ENCODE measurements around the gene PTPN18.

The PTPN18 gene

GRCh38 chr2:130339885-130340745, 15.7 kb upstream of the PTPN18 start:
- no peak for DNase-seq (ENCODE audit: low read depth)

DNA sequence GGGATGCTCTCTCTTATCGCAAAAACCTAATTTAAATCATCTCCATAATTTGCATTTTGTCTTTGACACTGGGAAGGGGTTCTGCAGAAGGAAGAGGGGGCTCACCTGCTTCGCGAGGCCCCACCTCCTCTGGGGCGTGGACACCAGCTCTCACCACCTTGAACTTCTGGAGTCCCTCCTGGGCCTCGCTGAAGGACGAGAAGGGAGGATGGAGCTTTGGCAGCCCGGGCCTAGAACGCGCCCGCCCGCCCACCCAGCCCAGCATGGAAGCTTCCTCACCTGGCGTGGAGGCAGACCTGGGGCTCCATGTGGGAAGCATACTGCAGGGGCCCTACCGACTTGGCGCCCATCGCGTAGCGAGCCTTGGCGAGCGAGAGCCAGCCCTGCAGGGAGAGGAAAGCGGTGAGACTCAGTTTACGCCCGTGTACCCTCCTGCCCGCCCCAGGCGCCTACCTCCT, 14.3 kb upstream of the PTPN18 start:
- DNase-seq (ENCODE audit: low read depth) = no peak

DNA sequence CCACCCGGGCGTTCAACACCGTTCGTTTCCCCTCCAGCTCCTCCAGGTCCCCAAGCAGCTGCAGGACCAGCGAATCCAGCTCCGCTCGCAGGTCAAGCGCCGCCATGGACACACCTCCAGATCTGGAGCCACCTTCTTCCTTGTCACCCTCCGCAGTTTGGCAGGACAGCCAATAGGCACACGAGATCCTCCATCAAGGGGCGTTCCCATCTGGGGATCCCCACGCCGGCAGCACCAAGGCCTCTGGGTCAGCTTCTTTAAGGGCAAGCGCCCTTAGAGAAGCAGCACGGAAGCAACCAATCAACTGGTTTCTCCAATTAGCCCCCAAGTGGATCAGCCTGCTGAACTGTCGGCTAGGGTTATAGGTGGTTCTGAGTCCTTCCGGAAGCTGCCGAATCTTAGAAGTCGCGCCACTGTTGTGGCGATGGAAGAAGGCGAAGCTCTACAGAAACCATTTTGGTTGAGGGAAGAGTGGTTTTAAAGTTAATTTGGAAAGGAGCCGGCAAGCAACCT, 13.8 kb upstream of the PTPN18 start:
- peak; percentile 76 for DNase-seq (ENCODE audit: low read depth)

- DNase-seq (ENCODE audit: low read depth) = peak; percentile 88
Measured at GRCh38 chr2:130342533-130343275, 13.2 kb upstream of the PTPN18 start, which contains the start of gene IMP4. Gene IMP4, plus strand, starts transcription at chr2:130342897. Its CDS starts 36 bp downstream, at chr2:130342933.

- DNase-seq (ENCODE audit: low read depth) = no peak
Measured at GRCh38 chr2:130344578-130344977, 11.3 kb upstream of the PTPN18 start.

DNA sequence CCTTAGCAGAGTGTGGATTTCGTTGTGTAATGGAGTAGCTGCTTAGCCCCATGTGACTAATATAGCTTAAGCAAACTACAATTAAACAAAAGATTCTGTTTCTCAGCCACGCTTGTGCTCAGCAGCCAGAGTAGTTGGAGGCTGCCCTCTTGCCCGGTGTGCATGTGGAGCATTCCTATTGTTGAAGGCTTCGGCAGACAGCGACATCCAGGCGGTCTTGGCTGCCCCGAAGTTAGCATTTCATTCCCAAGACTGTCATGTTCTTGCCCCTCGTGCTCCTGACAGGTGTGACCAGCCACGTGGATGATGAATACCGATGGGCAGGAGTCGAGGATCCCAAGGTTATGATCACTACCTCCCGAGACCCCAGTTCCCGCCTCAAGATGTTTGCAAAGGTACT, 10.8 kb upstream of the PTPN18 start:
- DNase-seq (ENCODE audit: low read depth) = no peak

- DNase-seq (ENCODE audit: low read depth) = no peak
Measured at GRCh38 chr2:130345611-130346010, 10.2 kb upstream of the PTPN18 start.

GRCh38 chr2:130346041-130346740, 9.7 kb upstream of the PTPN18 start:
- DNase-seq (ENCODE audit: low read depth) = no peak

DNA sequence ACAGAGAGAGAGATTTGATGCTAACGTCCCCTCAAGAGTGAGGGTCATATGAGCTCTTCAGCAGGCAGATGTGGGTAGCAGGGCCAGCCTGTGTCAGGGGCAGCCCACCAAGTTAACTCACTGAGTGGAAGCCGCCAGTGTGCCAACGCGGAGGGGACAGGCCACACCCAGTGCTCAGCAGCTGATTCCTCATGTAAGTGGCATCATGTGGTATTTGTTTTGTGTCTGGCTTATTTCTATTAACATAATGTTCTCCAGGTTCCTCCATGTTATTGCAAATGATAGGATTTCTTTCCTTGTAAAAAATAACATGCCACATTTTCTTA, 9.2 kb upstream of the PTPN18 start:
- DNase-seq (ENCODE audit: low read depth) = no peak

- DNase-seq (ENCODE audit: low read depth) = no peak
Measured at GRCh38 chr2:130347220-130347925, 8.5 kb upstream of the PTPN18 start.

DNA sequence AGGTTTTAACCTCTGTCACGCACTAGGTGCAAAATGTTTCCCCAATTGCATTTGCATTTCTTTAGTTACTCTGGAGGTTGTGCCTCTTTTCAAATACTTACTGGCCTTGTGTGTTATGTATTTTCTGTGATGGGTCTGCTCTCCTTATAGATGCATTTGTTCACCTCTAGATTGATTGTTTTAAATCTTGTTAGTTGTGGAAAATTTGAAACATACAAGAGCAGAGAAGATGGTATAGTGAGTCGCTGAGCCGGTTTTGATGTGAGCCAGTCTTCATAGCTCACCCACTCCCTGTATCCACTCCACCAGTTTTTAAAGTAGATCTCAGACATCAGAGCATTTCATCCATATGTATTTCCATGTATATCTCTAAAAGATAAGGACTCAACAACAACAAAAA, 6.7 kb upstream of the PTPN18 start:
- DNase-seq (ENCODE audit: low read depth) = no peak

GRCh38 chr2:130351711-130352110, 4.1 kb upstream of the PTPN18 start:
- no peak for DNase-seq (ENCODE audit: low read depth)

DNA sequence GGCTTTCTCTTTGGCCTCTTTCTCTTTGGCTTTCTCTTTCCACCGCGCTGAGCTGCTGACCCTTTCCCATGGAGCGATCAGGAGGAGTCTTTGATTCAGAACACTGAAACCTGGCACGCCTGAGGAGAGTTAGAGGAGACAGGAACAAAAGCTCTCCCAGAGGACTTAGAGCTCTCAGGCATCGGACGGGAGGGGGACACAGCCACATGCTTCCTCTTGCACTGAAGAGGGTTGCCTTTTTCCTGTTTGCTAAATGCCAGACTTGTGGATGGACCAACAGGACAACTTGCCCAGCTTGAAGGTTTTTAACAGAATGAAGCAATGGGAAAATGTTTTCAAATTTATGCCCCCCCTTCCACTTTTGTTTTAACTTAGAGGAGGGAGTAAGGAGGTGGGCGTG, 3.6 kb upstream of the PTPN18 start:
- DNase-seq (ENCODE audit: low read depth) = no peak

GRCh38 chr2:130353291-130354138, 2.3 kb upstream of the PTPN18 start:
- DNase-seq (ENCODE audit: low read depth) = no peak

- DNase-seq (ENCODE audit: low read depth) = no peak
Measured at GRCh38 chr2:130354139-130354428, 1.8 kb upstream of the PTPN18 start.

- no peak for DNase-seq (ENCODE audit: low read depth)
Measured at GRCh38 chr2:130355172-130355577, 681 bp upstream of the PTPN18 start.

DNA sequence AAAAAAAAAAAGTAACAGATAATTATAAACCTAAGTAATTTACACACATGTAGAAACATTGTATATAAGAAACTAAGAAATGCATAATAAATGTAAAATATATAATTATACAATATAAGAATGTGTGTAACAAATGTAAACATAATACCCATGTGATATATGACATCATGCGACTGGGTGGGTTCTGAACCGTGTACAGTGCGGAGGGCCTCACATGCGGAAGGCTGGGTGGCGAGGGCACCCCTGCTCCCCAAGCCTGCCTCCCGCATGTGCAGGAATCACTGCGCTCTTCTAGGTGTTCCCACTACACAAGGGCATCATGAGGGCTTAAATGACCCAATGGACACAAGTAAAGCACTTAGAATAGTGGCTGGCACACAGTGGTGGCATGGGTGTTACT, 2.0 kb downstream of the PTPN18 start:
- no peak for DNase-seq (ENCODE audit: low read depth)

DNA sequence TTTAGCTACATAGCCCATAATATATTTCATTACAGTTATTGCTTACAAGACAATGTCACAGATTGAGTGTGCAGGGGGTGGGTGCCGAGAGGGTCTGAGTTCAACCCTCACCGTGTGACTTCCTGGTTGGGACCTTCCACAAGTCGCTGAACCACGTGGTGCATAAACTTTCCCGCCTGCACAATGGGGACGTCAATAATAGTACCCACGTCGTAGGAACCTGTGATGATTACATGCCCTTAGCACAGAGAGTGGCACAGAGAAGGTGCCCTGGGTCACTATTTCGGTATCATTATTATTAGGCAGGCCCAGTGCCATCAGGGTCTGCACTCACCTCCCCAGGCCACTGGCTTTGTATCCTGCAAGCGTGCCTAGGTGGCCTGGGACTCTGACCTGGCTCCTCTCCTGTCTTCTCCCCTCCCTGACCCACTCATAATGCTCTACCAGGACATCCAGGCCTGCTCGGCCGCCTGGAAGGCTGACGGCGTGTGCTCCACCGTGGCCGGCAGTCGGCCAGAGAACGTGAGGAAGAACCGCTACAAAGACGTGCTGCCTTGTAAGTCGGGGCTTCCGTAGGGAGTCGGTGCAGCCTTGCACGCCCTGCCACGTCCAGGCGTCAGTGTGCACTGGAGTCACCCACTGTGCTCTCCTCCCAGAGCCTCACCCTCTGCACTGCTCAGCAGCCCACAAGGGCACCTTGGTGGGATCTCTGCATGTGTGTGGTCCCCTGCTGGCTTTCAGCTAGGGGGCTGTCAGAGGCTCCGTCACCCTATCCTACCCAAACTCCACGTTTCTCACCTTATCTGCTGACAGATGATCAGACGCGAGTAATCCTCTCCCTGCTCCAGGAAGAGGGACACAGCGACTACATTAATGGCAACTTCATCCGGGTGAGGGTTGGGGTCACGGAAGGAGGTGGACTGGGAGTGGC, 2.8 kb downstream of the PTPN18 start:
- DNase-seq (ENCODE audit: low read depth) = no peak

- DNase-seq (ENCODE audit: low read depth) = no peak
Measured at GRCh38 chr2:130359466-130359865, 3.6 kb downstream of the PTPN18 start.

DNA sequence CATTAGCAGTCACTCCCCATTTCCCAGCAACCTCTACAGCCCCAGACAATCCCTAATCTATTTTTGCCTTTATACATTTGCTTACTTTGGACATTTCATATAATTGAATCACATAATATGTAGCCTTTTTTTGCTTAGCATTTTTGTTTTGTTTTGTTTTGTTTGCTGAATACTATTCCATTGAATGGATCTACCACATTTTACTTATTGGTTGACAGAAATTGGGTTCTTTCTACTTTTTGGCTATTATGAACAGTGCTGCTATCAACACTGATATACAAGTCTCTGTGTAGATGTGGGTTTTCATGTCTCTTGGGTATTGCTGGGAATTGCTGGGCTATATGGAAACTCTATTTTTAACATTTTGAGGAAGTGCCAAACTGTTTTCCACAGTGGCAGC, 7.6 kb downstream of the PTPN18 start:
- no peak for DNase-seq (ENCODE audit: low read depth)

All from activated T-helper 1 cell treated with Interleukin-2 at 50 U/mL for 16 hours (primary cell).